Epithelial cell of proximal tubule (primary cell): ENCODE data around the gene CABLES1. TPM values are rescaled to one million over a fixed set of nuclear protein-coding genes. Genes with fewer than 3 reads are reported as not detected.

Source experiments
- DNase-seq: peaks from one replicate; pipeline ENCODE4 v3.0.0-alpha.2; 2011; ENCODE audit warnings: low read depth
- H3K4me3 ChIP-seq: 2 replicates; pipeline ENCODE4 v1.5.1; 2011; ENCODE audit warnings: low read depth, mild to moderate bottlenecking, low read length
- CTCF ChIP-seq: conservative IDR thresholded peaks from 2 replicates; pipeline ENCODE4 v1.5.1; 2012; ENCODE audit warnings: low read depth, mild to moderate bottlenecking, low read length
- total RNA-seq: library from RNA; depleted of rRNA; stranded (reverse); fragments of >200 nt; gene quantifications from 2 replicates; pipeline ENCODE4 v1.2.3, GENCODE V29; 2015

The CABLES1 gene
- total RNA-seq, 1 donor from 2014 or later: 6.1 TPM

DNA sequence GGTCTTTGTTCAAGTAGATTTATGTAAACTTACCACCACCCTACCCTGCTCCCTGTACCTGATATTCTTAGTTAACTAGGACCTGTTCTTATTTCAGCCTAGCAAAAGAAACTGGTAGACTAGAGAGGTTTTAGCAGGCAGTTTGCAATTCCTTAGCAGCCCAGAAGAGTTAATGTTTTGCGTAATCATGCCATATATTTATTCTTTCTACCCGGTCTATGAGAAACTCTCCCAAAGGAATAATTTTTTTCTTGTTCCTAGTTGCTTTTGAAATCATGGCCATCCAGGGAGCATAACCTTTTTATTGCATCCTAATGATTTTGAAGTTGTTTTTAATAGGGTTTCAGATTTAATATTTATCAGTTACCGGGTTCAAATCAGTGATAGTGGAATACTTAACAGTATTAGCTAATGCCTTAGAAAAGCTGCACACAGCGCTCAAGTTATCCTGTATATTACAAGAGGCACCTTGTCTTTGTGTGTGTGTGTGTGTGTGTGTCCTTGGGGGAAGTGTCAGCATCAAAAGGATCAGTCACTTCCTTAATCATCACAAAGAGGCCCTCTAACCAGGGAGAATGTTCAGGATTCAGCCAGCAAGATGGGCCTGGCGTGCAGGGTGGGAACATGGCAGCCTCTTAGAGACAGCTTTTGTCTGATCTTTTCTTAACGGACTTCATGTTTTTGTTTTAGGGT, 52.9 kb downstream of the CABLES1 start:
- no peak overlapping the region for H3K4me3 ChIP-seq
- DNase-seq: no peak
- no peak for TF ChIP-seq CTCF

GRCh38 chr18:23189099-23189498, 53.8 kb downstream of the CABLES1 start:
- no peak for TF ChIP-seq CTCF
- H3K4me3 ChIP-seq: no peak overlapping the region
- DNase-seq: no peak

DNA sequence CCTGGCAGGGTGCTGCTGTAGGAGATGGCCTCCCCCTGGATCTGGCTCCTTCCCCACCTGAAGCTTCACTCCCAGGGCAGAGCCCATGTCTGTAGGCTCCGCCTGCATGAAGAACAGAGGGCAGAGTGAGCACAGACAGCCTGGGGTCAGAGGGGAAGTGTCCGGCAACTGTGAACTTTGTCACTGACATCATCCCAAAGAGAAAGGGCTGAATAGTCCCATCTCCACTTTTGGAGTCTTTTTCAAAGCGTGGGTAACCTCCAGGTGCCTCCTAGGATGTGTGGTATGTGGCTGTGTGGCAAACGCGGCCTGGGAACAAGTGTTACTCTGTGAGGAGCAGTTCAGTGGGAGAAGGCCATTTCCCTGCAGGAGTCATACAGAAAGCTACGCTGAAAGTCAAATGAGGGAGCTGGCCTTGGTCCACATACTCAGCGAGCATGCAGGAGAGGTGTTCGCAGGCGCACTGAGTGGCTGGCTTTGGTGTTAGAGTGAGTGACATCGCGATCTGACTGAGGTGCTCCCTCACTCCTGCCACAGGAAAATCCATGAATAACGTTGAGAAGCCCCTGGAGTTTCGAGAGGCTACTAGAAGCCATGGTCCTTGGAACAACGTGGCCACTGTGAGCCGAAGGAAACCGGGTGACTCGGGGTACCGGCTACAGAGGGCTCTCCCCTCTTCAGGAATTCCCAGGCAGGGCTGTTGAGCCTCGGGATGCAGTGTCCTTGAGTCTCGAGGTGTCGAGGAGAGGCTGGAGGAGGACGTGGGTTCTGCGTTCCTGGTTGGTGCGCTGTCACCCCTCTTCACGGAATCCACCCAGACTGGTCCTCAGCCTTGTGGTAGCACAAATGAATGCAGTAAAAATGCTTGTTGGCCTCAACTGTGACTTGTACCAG, 54.7 kb downstream of the CABLES1 start:
- H3K4me3 ChIP-seq: no peak overlapping the region
- TF ChIP-seq CTCF: no peak
- DNase-seq: no peak

- no peak for DNase-seq
- no peak overlapping the region for H3K4me3 ChIP-seq
- no peak for TF ChIP-seq CTCF
These were observed 55.9 kb downstream of the CABLES1 start for GRCh38 chr18:23191232-23191631.

DNA sequence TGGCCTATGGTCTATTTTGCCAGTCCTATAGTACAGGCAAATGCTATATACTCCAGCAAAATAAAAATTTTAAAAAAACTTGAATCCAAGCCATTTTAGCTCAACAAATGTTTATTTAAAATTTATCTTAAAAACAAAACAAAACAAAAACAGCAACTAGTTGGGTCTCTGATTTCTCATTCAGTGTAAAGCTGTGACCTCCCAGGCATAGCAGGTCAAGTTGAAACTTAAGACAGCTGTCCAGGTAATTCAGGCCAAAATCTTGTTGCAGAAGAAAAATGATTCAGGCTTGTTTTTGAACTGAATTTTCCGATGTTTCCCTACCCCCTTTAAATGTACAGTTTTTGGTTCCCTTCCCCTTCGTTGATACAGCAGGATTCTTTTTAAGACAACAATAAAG, 58.5 kb downstream of the CABLES1 start:
- DNase-seq: no peak
- TF ChIP-seq CTCF: no peak

GRCh38 chr18:23194155-23194996, 59.1 kb downstream of the CABLES1 start:
- H3K4me3 ChIP-seq: no peak overlapping the region
- DNase-seq: no peak
- TF ChIP-seq CTCF: no peak

More for the DNA sequence above, 58.5 kb downstream of the CABLES1 start:
- no peak overlapping the region for H3K4me3 ChIP-seq
